CD8-positive, alpha-beta memory T cell (primary cell): Measurements from ENCODE around the gene STAT4. TPM values are rescaled to one million over a fixed set of nuclear protein-coding genes. Genes with fewer than 3 reads are reported as not detected.

ENCODE experiments used
- CTCF ChIA-PET: fragments of 350-600 bp; sonication (Branson Sonifier 250); formaldehyde crosslinking; loops from one replicate; lab custom pipeline; 2021; ENCODE audit warnings: antibody characterized with exemption; lab: Charles Lee
- POLR2A ChIA-PET: fragments of 350-600 bp; sonication (Branson Sonifier 250); formaldehyde crosslinking; loops from one replicate; lab custom pipeline; 2021; ENCODE audit warnings: antibody characterized with exemption; lab: Charles Lee
- DNase-seq, 5 donors: peaks; one replicate each; pipeline versions ENCODE4 v3.0.0 to v3.0.0-alpha.2; 2020 to 2022; ENCODE audit warnings: mixed read lengths in 1 of 5
- H3K27ac ChIP-seq: one replicate; pipeline ENCODE4 v1.7.0; 2013; ENCODE audit warnings: low read depth, mild to moderate bottlenecking, low read length, moderate library complexity
- H3K27me3 ChIP-seq: 2 replicates; pipeline ENCODE4 v1.7.0; 2013; ENCODE audit warnings: low read length, mild to moderate bottlenecking; ENCODE audit not compliant: insufficient read depth, poor library complexity, severe bottlenecking
- H3K36me3 ChIP-seq: 2 replicates; pipeline ENCODE4 v1.7.0; 2013; ENCODE audit warnings: mild to moderate bottlenecking, low read length, moderate library complexity; ENCODE audit not compliant: insufficient read depth
- H3K4me1 ChIP-seq: 2 replicates; pipeline ENCODE4 v1.7.0; 2013; ENCODE audit warnings: mild to moderate bottlenecking, low read length, moderate library complexity; ENCODE audit not compliant: insufficient read depth
- H3K4me3 ChIP-seq: 2 replicates; pipeline ENCODE4 v1.7.0; 2013; ENCODE audit warnings: mild to moderate bottlenecking, low read length
- H3K9me3 ChIP-seq: 2 replicates; pipeline ENCODE4 v1.7.0; 2013; ENCODE audit warnings: mild to moderate bottlenecking, low read length
- H3K27ac Mint-ChIP-seq, 8 donors: one replicate each; pipeline ENCODE4 v1.8.0; 2020 to 2021; ENCODE audit warnings: mixed read lengths in 8 of 8, mild to moderate bottlenecking in 6 of 8, inconsistent platforms in 3 of 8, moderate library complexity in 3 of 8
- H3K27me3 Mint-ChIP-seq, 2 donors: one replicate each; pipeline ENCODE4 v1.8.0; 2020 to 2021; ENCODE audit warnings: mixed read lengths in 2 of 2, mild to moderate bottlenecking in 1 of 2, moderate library complexity in 1 of 2
- H3K36me3 Mint-ChIP-seq, 3 donors: one replicate each; pipeline ENCODE4 v1.8.0; 2020 to 2021; ENCODE audit warnings: mixed read lengths in 3 of 3, inconsistent platforms in 1 of 3, mild to moderate bottlenecking in 1 of 3
- H3K4me1 Mint-ChIP-seq, 3 donors: one replicate each; pipeline ENCODE4 v1.8.0; 2020 to 2021; ENCODE audit warnings: mixed read lengths in 3 of 3, inconsistent platforms in 1 of 3, mild to moderate bottlenecking in 1 of 3
- H3K4me3 Mint-ChIP-seq, 7 donors: one replicate each; pipeline ENCODE4 v1.8.0; 2020 to 2021; ENCODE audit warnings: mixed read lengths in 7 of 7, mild to moderate bottlenecking in 6 of 7, moderate library complexity in 4 of 7, inconsistent platforms in 2 of 7
- H3K9me3 Mint-ChIP-seq, 5 donors: one replicate each; pipeline ENCODE4 v1.8.0; 2020 to 2022; ENCODE audit warnings: mixed read lengths in 5 of 5, mild to moderate bottlenecking in 3 of 5, moderate library complexity in 2 of 5, inconsistent platforms in 1 of 5
- polyA plus RNA-seq: library from polyadenylated mRNA; unstranded; fragments of 300-500 nt; fragmentation: Illumina TruSeq; gene quantifications from one replicate; pipeline ENCODE4 v1.2.3, GENCODE V29; 2021
- total RNA-seq, 2 experiments: library from RNA; stranded (reverse); gene quantifications; one replicate each; pipeline ENCODE4 v1.2.3, GENCODE V29; 2021

Gene STAT4
- total and polyA plus RNA-seq, 3 experiments from 2014 or later = 53.0 to 88.2 (median 54.7) TPM

DNA sequence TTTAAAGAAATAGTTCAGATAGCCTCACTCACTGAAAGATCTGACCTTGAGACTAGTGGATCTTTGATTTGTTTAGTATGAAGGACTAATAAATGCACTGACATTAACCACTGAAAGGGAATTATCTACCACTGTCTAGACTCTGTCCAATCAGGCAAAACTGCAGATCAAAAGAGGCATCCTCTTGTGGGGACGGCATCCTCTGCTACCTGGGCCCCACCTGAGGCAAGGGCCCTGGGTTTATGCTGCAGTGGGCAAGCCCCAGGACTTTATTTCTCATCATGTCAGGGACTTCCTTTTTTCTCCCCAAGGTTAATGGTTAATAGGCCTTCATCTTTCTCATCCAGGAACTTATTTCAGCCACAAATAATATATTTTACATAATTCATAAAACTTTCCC is 169.1 kb downstream of the STAT4 start:
- H3K36me3 ChIP-seq = peaks cover 98% of the 10 kb centered on the region
- Mint-ChIP-seq H3K4me3 (no peak overlapping the region), H3K27ac (peak overlapping the region in 4 of 8 donors; percentile 5 to 88 (median 38)), H3K9me3 (no peaks in the 10 kb centered on the region), H3K4me1 (peaks cover 14 to 28% (median 22%) of the 10 kb centered on the region in 3 donors), H3K27me3 (no peaks in the 10 kb centered on the region), H3K36me3 (peaks cover 22 to 98% (median 53%) of the 10 kb centered on the region in 3 donors)
- H3K9me3 ChIP-seq = no peaks in the 10 kb centered on the region
- no peak for DNase-seq
- H3K27me3 ChIP-seq = no peaks in the 10 kb centered on the region
- H3K4me1 ChIP-seq = peaks cover 20% of the 10 kb centered on the region
- no peak overlapping the region for H3K4me3 ChIP-seq
- no peak overlapping the region for H3K27ac ChIP-seq
- ChIA-PET POLR2A (no interaction called here), CTCF (interaction anchor here (2.9 kb wide), 1 partner anchor 131 kb away, joined by 8 read pairs; no protein-coding TSS in a partner anchor)

DNA sequence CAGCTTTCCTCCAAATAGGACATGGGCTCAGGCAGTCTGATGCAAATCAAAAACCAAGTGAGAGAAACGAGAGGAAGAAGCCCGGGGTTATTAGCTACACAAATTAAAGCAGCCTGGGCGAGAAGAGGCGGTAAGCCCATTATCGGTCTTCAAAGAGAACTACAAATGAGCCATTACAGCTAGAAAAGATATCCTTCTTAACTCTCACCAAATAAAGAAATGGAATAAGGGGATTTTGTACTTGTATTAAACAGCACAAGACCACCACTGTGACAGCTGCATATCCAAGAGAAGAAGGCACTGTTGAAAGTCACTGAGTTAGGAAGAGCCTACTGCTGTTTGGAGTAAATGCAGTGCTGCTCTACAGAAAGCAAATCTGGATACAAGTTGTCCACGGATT is 169.5 kb downstream of the STAT4 start:
- H3K4me3 ChIP-seq = no peak overlapping the region
- H3K27me3 ChIP-seq = no peaks in the 10 kb centered on the region
- CTCF ChIA-PET = interaction anchor here (2.9 kb wide), 1 partner anchor 131 kb away, joined by 8 read pairs; no protein-coding TSS in a partner anchor
- Mint-ChIP-seq H3K27ac (peak overlapping the region in 7 of 8 donors; percentile 5 to 92 (median 74)), H3K4me1 (peaks cover 14 to 28% (median 19%) of the 10 kb centered on the region in 3 donors), H3K27me3 (no peaks in the 10 kb centered on the region), H3K36me3 (peaks cover 22 to 98% (median 53%) of the 10 kb centered on the region in 3 donors), H3K4me3 (no peak overlapping the region), H3K9me3 (no peaks in the 10 kb centered on the region)
- POLR2A ChIA-PET = no interaction called here
- no peak for DNase-seq
- H3K4me1 ChIP-seq = peaks cover 20% of the 10 kb centered on the region
- peaks cover 98% of the 10 kb centered on the region for H3K36me3 ChIP-seq
- H3K27ac ChIP-seq = no peak overlapping the region
- no peaks in the 10 kb centered on the region for H3K9me3 ChIP-seq

DNA sequence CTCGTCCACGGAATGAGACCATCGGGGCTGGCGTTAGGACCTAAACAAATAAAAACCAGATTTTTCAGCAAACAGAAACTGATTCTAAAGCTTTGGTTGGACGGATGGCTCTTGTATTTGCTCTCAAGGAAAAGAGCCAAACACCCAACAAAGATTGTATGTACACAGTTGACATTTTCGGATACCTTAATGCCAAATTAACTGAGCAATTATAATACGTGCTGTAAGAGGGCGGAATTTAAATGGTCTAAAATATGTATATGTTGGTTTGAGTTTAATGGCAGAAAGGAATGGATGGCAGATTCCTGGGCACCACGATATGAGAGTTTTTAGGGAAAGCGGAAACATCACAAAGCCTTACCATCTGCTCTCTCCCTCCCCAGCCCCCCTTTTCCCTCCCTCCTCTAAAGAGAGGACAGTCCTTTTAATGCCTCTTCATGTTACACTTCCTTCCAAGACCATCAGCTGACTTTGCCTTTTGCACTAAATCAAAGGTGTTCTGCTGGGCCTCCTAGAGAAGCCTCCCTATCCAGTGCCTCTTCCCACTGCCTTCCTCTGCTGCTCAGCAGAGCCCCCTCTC is 170.1 kb downstream of the STAT4 start:
- Histone ChIP-seq H3K4me1 (peaks cover 20% of the 10 kb centered on the region), H3K9me3 (no peaks in the 10 kb centered on the region), H3K27ac (no peak overlapping the region), H3K36me3 (peaks cover 98% of the 10 kb centered on the region), H3K27me3 (no peaks in the 10 kb centered on the region), H3K4me3 (no peak overlapping the region)
- H3K4me1 Mint-ChIP-seq = peaks cover 14 to 28% (median 15%) of the 10 kb centered on the region in 3 donors
- peaks cover 22 to 98% (median 53%) of the 10 kb centered on the region in 3 donors for H3K36me3 Mint-ChIP-seq
- H3K27ac Mint-ChIP-seq = peak overlapping the region; percentile 5 to 92 (median 75)
- CTCF ChIA-PET = interaction anchor here (2.9 kb wide), 1 partner anchor 130 kb away, joined by 8 read pairs; no protein-coding TSS in a partner anchor
- POLR2A ChIA-PET = no interaction called here
- H3K27me3 Mint-ChIP-seq = no peaks in the 10 kb centered on the region
- no peak overlapping the region for H3K4me3 Mint-ChIP-seq
- no peaks in the 10 kb centered on the region for H3K9me3 Mint-ChIP-seq
- DNase-seq = no peak

DNA sequence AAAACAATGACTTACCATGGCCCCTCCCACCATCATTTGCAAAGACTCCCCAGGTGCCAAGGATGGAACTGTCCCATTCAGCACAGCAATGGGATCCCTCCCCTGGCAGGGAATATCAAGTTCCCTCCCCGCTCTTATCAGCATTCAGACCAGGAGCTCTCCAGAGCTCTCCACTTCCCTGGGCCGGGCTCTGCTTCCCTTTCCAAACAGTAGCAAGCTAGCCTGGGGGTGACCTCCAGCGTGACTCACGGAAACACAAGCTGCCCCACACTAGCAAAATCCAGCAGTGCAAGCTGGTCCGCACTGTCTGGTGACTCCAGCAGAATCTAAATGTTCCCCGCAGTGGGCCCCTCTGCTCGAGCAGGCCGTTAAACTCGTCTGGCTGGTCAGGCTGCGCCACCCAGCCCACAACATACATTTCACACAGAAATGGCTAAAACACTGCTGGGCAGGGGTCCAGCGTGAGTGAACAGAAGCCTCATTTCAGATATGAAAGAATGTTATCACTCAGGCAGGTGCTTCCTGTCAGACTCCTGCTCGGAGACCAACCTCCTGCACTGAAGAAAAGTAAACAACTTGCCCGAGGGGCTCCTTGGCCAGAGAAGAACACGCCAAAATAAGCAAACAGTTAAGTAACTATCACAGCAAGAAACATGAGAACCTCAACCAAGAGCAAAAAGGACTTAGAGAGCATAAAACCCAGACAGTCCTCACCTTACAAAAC is 170.7 kb downstream of the STAT4 start:
- Histone ChIP-seq H3K27ac (no peak overlapping the region), H3K36me3 (peaks cover 98% of the 10 kb centered on the region), H3K4me1 (peaks cover 20% of the 10 kb centered on the region), H3K27me3 (no peaks in the 10 kb centered on the region), H3K9me3 (no peaks in the 10 kb centered on the region), H3K4me3 (no peak overlapping the region)
- Mint-ChIP-seq H3K27ac (peak overlapping the region; percentile 17 to 92 (median 52)), H3K27me3 (no peaks in the 10 kb centered on the region), H3K9me3 (no peaks in the 10 kb centered on the region), H3K4me3 (no peak overlapping the region), H3K36me3 (peaks cover 22 to 98% (median 50%) of the 10 kb centered on the region in 3 donors), H3K4me1 (peaks cover 12 to 23% (median 12%) of the 10 kb centered on the region in 3 donors)
- ChIA-PET CTCF (interaction anchor here (0.8 to 2.9 kb wide), 2 partner anchors 14 to 130 kb away, joined by 3 to 8 read pairs; no protein-coding TSS in a partner anchor), POLR2A (no interaction called here)
- DNase-seq = no peak

Other genes with a start within 250 kb of the STAT4 start
- gene STAT1, start 136.8 kb downstream of the STAT4 start, total RNA-seq = 100 to 1,000 TPM; 142 to 145 TPM
- gene STAT1, start 136.8 kb downstream of the STAT4 start, polyA plus RNA-seq = 173 TPM
- gene MYO1B, start 94.4 kb upstream of the STAT4 start, total RNA-seq = 1 to 10 TPM; 3.9 to 4.6 TPM
- 0.12 TPM for gene MYO1B, start 94.4 kb upstream of the STAT4 start, polyA plus RNA-seq